NCI-H2196 treated with DMSO at 0.1 percent for 48 hours (cell line): ENCODE measurements around the gene DTD1.
"Not testable (repeated sequence)": the region's sequence is repeated elsewhere in the genome, so short reads cannot be mapped to it uniquely, and the experiment has no call there.

Source experiments
- DNase-seq: peaks from one replicate; lab custom pipeline; 2025; ENCODE audit not compliant: unreplicated experiment; lab: John Stamatoyannopoulos, UW

Gene DTD1

DNA sequence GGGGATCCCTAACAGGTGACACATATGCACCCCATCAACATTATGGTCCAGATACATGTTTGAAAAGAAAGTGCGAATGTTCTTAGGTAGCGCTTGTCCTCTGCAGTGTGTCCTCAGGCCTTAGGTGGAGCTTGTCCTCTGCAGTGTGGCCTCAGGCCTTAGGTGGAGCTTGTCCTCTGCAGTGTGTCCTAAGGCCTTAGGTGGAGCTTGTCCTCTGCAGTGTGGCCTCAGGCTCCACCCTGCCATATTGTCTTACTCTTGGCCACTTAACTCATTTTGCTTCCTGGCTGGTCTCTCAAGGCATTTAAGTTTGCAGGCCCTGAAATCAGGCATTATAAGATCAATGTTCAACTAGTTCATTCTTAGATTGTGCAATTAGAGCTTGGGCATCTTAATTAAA is 151.0 kb downstream of the DTD1 start:
- DNase-seq, result no peak

DNA sequence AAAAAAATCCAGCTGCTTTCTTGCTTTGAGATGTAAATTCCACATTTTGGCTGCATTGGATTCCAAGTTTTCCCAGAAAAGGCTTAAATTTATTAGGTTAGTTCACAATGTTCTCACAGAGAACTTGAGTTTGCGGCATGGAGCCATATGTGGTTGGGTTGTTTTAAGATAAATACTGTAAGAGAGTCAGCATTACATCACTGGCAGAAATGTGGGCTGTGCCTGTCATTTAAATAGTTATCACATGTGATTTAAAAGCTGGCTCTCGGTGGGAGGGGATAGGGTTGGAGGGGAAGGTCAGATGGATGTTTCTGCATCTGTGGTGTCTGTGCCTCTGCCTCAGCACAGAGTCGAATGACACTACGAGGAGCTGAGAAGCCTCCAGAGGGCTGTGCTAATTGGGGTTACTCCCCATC is 151.9 kb downstream of the DTD1 start:
- DNase-seq, result no peak

DNA sequence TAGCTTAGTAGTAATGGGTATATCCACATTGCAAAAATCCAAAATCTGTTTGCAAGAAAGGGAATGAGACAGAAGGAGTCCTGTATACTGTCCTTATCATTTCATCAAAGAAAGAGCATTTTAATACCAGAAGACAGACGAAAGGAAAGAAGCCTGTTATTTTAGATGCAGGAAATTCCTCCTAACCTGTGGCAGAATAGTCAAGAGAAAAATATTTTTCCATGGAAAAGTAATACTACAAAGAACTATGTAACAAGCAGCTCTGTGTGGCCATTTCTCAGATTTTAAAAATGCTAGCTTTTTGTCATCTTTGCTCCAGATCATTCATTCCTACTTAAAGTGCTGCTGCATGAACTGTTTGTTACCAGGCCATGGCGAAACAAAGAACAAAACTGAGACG is 152.9 kb downstream of the DTD1 start:
- no peak for DNase-seq

DNA sequence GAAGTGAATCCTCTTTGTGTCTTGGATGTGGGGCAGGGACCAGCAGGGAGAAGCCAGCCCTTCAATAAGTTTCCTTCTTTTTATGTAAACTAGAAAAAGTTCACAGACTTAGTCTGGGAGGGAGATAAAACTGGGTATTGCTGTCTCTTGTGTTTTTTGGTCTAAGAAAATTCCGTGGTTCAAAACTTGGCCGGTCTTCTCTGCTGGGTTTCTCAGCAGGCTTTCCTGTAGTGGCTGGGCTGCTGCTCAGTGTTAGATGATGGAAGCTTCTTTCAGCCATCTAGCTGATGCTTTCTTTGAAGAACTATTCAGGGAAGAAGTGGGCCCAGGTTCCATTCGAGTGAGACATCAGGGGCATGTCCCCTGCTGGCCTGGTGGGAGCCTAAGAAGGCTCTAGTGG is 155.0 kb downstream of the DTD1 start:
- DNase-seq, result no peak

DNA sequence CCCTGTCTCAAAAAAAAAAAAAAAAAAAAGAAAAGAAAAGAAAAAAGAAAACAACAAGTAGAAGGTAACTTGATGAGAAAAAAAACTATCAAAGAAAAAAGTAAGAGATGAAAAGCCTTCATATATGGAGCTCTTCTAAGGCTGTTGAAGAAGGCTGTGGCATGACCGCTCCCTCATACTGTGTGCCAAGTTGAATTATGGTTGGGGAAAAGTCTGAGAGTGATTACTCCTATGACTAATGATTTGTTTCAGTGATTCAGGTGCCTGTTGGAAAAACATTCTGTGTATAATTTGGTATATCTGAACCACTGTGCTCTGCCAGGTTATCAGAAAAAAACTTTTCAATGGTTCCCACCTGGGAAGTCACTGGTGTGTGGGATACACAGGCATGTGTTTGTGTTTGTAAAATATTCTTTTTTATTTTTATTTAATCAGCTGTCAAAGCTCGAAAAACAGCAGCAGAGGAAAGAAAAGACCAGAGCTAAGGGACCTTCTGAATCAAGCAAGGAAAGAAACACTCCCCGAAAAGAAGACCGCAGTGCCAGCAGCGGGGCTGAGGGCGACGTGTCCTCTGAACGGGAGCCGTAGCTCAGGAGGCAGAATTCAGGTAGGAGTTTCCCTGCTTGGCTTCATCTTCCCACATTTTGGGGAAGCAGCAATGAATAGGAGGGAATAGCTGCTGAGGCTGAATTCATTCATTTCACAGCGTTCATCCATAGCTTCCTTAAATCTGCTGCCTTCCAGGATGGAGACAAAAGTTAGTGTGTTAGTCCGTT is 156.0 kb downstream of the DTD1 start:
- no peak for DNase-seq

DNA sequence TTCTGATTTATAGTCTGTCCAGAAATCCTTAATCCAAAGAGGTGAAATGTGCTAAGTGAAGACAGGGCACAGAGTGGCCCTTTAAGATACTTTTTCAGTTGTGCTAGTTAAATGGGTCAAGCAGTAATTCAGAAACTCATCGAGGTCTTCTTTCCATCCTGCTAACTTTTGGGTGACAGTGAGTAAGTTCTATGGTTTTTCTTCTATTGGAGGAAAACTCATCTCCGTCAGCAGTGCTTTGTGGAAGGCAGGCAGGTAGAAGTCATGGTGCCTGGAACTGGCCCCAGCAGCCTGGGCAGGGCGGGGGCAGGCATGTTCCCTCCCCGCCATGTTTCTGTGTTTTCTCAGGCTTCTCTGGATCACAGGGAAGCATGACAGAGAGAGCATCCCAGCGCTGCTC is 159.2 kb downstream of the DTD1 start:
- no peak for DNase-seq

DNA sequence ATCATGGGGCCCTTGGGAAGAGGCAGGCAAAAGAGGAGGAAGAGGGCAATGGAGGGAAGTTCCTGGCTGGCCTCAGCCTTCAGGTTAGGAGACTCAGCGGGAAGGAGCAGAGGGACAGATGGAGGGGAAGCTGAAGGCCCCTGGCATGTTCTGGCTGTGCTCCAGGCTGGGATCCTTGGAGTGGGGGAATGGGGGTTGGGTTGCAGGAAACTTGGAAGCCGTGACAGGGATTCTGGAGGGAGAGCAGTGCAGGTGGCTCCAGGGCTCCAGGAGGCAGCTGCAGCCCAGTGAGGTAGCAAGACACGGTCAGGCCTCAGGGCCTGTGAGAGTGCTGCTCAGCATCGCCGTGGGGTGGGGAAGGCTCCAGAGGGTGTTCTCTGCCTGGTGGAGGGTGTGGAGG is 161.1 kb downstream of the DTD1 start:
- DNase-seq, result no peak

DNA sequence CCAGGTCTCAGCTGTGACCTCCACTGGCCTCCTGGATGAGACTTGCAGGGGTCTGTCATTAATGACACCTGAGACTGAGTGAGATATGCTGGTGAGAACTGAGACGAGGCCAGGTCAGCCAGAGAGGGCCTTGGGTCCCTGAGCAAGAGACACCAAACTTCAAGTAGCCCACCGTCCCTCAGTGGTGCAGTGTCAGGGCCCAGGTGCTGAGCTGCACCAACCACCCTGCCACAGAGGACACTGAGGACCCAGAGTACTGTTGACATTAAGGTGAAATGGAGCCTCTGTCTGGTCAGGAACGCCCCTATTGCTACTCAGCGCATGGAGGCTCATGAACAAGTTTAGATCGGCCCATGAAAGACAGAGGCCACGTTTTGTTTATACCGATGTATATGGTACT is 161.7 kb downstream of the DTD1 start:
- no peak for DNase-seq

DNA sequence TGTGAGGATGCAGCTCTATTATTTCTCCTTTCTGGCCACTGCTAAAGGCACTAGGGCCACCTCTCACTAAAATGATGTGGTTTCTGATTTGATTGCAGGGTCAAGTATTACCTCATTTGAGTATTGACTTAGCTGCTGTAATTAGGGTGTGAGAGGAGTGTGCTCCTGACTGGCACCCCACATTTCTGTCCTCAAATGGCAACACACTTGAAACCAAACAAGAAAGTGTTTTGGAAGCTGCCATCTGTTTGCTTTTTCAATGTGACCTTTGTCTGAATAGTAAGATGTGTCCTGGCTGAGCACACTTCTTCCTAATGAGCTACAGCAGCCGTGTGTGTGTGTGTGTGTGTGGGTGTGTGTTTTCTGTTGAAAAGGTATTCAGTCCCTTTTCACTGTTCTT is 162.9 kb downstream of the DTD1 start:
- peak; percentile 19 for DNase-seq

DNA sequence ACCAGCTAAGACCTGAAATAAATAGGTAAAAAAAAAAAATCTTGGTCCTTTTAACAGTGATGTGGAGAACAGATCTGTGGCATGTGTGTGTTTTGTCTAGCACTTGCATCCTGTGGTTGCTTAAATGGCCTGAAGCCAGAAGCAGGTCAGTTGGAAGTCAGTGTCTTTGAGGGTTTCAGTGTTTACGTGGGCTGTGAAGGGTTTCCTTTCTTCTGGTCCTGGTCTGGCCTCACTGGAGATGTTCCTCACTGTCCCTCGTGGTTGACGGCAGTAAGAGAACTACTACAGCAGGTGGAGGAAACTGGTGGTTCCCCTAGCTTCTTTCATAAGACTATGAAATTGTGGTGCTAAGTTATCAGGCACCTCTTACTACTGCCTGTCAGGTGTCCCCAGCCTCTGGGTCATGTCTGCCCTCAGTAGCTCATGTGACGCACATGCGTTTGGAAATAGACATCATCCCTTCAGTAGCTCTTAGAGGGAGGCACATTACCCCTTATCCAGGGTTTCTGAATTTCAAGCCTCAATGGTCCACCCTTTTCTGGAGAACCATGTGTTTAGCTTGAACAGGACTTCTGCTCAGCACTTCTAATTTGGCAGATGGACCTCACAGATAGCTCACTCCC is 166.3 kb downstream of the DTD1 start:
- DNase-seq, result no peak

DNA sequence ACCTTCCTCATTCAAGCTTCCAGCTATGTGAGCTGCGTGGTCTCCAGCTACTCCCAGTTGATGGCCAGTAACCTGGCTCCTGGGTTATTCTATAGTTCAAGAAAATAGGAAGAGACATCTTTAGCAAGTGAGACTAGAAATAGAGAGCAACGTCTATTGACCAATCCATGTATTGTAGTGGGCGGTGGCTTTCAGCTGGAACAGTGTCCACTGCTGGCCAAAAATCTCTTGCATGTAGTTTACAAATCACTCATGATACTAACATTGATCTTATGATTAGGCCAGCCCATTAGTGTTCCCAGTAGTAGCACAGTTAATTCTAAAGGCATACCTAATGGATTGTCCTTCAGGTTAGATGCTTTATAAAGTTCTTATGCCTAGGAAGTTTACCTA is 166.8 kb downstream of the DTD1 start:
- no peak for DNase-seq

DNA sequence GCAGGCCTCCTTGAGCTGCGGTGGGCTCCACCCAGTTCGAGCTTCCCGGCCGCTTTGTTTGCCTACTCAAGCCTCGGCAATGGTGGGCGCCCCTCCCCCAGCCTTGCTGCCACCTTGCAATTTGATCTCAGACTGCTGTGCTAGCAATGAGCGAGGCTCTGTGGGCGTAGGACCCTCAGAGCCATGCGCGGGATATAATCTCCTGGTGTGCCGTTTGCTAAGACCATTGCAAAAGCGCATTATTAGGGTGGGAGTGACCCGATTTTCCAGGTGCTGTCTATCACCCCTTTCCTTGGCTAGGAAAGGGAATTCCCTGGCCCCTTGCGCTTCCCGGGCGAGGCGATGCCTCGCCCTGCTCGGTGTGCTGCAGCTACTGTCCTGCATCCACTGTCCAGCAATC is 173.0 kb downstream of the DTD1 start:
- not testable (repeated sequence) for DNase-seq

DNA sequence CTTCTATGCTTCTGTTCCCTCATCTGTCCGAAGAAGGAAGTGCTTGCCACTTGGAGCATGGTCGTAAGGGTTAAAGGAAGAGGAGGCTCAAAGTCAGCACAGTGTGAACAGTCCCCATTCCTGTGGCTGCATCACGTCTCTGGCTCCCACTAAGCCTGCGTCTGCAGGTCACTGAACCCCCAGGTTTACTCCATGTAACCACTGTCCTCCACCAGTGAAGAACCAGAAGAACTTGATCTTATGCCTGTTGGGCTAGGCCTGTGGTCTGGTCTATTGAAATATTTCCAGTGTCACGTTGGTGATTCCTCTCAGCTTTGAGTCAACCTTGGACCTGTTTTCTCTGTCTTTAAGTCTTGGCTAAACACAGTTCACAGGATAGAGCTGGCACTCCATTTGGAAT is 179.8 kb downstream of the DTD1 start:
- DNase-seq, result no peak

DNA sequence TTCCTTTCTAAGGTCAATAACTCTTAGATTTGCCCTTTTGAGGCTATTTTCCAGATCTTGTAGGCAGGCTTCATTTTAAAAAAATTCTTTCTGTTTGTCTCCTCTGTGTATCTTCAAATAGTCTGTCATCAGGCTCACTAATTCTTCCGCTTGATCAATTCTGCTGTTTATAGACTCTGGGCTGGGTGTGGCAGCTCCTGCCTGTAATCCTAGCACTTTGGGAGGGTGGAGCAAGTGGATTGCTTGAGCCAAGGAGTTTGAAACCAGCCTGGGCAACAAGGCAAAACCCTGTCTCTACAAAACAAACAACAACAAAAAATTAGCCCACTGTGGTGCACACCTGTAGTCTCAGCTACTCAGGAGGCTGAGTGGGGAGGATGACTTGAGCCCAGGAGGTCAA is 185.7 kb downstream of the DTD1 start:
- no peak for DNase-seq

DNA sequence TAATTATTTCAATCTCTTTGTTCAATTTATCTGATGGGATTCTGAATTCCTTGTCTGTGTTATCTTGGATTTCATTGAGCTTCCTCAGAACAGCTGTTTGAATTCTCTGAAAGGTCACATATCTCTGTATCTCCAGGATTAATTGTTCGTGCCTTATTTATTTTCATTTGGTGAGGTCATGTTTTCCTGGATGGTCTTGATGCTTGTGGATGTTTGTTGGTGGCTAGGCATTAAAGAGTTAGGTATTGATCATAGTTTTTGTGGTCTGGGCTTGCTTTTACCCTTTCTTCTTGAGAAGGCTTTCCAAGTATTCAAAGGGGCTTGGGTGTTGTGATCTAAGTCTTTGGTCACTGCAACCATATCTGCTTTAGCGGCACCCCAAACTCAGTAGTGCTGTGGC is 186.4 kb downstream of the DTD1 start:
- DNase-seq, result no peak

DNA sequence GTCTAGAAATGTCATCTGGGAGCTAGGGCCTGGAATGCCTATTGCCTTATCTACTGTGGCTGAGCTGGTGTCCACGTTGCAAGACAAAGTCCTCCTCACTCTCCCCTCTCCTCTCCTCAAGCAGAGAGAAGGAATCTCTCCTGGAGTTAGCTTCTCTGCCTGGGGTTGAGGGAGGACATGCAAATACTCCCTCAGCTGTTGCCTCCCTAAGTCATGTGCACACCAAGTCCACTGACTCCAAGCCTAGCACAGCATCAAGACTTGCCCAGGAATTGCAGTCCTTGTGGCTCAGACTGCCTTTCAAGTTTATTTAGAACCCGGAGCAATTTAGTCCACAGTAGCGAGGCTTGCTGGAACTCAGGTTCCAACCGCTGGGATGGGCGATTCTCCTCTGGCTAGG is 187.8 kb downstream of the DTD1 start:
- DNase-seq, result no peak

DNA sequence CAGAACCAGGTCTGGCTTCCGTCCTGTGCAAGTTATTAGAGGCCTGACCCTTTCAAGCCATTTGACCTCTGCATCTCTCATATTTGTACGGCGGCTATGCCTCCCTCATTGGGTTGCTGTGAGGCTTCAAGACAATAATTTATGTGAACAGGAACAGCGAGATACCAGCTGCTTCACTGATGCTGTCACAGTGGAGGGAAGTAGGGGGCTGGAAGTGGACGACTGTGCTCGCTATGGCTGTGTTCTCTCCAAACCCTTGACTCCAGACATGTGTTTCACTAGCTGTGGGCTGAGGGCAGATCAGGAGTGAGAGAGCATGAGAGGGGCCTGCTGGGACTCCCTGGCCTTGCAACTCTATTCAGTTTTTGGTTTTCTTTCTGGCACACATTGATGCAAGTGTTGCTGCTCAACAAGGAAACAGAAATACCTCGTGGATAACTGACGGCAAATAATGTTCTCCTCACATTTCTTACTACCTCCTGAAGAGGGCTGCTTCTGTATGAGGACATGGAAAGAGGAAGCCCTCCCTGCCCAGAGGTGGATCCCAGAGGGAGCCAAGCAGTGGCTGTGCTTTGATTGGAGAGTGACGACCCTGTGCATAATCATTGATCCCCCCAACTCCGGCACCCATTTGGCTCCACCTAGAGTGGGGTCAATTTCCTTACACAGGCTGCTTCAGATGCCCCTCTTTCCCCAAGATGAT is 191.0 kb downstream of the DTD1 start:
- DNase-seq, result no peak

DNA sequence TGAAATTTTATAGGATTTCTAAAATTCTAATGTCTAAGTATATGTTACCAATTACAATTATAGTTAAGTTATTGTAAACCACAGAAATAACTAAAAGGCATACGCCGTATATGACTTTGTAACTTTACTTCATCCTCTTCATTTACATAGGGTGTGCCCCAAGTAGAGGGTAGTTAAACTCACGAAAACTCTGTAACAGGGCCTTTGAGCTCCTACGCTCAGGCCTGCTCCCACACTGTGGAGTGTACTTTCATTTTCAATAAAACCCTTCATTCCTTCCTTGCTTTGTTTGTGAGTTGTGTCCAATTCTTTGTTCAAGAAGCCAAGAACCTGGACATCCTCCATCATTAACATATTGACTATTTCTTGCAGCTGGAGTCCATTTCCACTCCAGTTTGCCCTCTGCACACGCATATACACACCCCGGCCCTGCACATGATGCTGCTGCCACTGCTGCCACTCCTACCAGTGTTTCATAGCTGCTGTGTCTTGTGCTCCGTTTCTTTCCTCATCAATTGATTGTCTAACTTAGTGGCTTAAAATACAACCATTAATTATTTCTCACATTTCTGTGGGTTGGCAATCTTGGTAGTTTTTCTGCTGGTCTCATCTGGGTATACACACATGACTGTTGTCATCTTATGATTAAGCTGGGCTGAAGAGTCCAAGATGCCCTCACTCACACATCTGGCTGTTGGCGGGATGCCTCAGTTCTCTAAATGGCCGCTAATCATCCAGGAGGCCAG is 192.7 kb downstream of the DTD1 start:
- no peak for DNase-seq

DNA sequence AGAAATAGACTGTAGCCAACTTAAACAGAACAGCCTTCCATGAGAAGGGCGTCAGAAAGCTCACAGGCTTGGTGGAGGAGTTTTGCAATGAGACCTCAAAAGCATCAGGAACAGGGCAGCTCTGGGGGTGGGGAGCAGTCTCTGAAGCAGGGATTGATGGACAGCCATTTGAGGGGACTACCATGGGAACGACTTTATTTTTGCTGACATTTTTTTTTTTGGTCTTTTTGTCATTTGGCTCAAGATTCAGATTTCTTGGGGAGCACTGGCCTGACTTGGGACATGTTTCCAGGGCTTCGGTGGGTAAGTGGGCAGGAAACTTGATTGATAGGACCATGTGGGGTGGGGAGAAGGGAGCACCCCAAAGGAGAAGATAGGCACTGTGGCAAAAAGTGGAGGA is 193.7 kb downstream of the DTD1 start:
- no peak for DNase-seq

DNA sequence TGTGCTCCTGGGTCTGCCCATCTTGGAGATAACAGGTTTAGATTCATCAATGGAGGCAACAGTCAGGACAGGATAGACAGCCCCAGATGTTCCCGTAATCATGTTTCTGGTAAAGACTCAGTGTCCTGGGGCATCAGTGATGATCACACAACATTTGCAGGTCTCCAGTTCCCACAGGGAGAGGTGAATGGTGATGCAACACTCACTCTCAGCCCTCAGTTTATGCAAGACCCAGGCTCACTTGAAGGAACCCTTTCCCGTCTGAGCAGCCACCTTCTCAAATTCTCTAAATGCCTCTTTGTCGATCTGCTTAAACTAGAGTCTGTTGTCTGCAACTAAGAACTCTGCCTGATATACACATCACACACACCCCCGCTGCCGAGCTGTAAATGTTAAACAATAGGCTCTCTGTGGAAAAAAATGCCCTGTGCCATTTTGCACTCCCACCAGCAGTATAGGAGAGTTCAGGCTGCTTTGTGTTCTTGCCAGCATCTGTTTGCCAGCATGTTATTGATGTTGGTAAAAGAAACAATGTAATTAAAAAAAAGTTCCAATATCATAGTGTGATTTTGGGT is 195.6 kb downstream of the DTD1 start:
- DNase-seq, result no peak

DNA sequence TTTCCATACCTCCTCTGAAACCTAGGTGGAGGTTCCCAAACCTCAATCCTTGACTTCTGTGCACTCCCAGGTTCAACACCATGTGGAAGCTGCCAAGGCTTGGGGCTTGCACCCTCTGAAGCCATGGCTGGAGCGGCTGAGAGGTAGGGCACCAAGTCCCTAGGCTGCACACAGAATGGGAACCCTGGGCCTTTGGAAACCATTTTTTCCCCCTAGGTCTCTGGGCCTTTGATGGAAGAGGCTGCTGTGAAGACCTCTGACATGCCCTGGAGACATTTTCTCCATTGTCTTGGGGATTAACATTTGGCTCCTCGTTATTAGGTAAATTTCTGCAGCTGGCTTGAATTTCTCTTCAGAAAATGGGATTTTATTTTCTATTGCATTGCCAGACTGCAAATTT is 199.2 kb downstream of the DTD1 start:
- DNase-seq, result not testable (repeated sequence)
